Kidney (tissue), 14 donors: ENCODE measurements around the gene ABHD16A. TPM values are rescaled to one million over a fixed set of nuclear protein-coding genes. Genes with fewer than 3 reads are reported as not detected.

Experiments used
- DNase-seq, 5 donors: peaks; one replicate each; pipeline ENCODE4 v3.0.0-alpha.2; 2013 to 2020
- FAIRE-seq: peaks from 2 replicates; lab custom pipeline; 2012; peaks lifted over from hg19 to GRCh38; lab: Jason Lieb, UNC
- H3K27ac ChIP-seq, 2 donors: one replicate each; pipeline ENCODE4 v1.7.0; 2013; ENCODE audit warnings: low read depth in 2 of 2, low read length in 2 of 2, inconsistent platforms in 1 of 2
- H3K27me3 ChIP-seq: one replicate; pipeline ENCODE4 v1.7.1; 2013; ENCODE audit warnings: low read length, inconsistent platforms; ENCODE audit not compliant: control insufficient read depth, insufficient read depth
- H3K36me3 ChIP-seq, 3 donors: one replicate each; pipeline versions ENCODE4 v1.7.0 to v1.7.1; 2013; ENCODE audit warnings: low read length in 3 of 3, control low read depth in 1 of 3, inconsistent platforms in 1 of 3; ENCODE audit not compliant: insufficient read depth in 3 of 3, control insufficient read depth in 2 of 3
- H3K4me1 ChIP-seq, 3 donors: one replicate each; pipeline versions ENCODE4 v1.7.0 to v1.7.1; 2013; ENCODE audit warnings: low read length in 3 of 3, inconsistent platforms in 1 of 3, low read depth in 1 of 3; ENCODE audit not compliant: control insufficient read depth in 2 of 3, insufficient read depth in 2 of 3
- H3K4me3 ChIP-seq, 3 donors: one replicate each; pipeline versions ENCODE4 v1.7.0 to v1.8.1; 2013; ENCODE audit warnings: low read length in 3 of 3, control low read depth in 1 of 3, inconsistent platforms in 1 of 3
- H3K9ac ChIP-seq, 3 donors: one replicate each; pipeline versions ENCODE4 v1.7.0 to v1.7.1; 2013; ENCODE audit warnings: low read length in 3 of 3, control low read depth in 1 of 3, inconsistent platforms in 1 of 3
- H3K9me3 ChIP-seq, 3 donors: one replicate each; pipeline versions ENCODE4 v1.7.0 to v1.7.1; 2013; ENCODE audit warnings: low read length in 3 of 3, control low read depth in 1 of 3, inconsistent platforms in 1 of 3; ENCODE audit not compliant: control insufficient read depth in 2 of 3, insufficient read depth in 1 of 3
- intact Hi-C: fragments of 100-400 bp; cut with DNase I; formaldehyde crosslinking; loops from one replicate; pipeline ENCODE4 v1.11.1; 2022
- polyA plus RNA-seq: library from polyadenylated mRNA; stranded (reverse); fragments of 350-450 nt; fragmentation: Illumina TruSeq; extraction: RNeasy Lipid Tissue Mini Kit (QIAGEN cat#74804); gene quantifications from one replicate; pipeline ENCODE4 v1.2.3, GENCODE V29; 2014; ENCODE audit warnings: low read depth, low replicate concordance; ENCODE audit not compliant: insufficient read depth
- total RNA-seq: library from RNA; stranded (reverse); fragmentation: NEBNext Ultra II Directional; extraction: Animal tissue kit (Norgen Biotek cat#: 25700); gene quantifications from one replicate; pipeline ENCODE4 v1.2.1, GENCODE V29; 2021
- TF ChIP-seq, protein P1 (sequence below): IDR thresholded peaks from 3 replicates; pipeline ENCODE4 v1.5.1; 2012; ENCODE audit warnings: mild to moderate bottlenecking, moderate library complexity, borderline replicate concordance; ENCODE audit not compliant: insufficient read depth; ENCODE audit errors: extremely low read depth
- donor health status: control.
- donor health status: control.
- donor health status: control.
- donor health status: control.
- donor health status: control.
- donor health status: DM: yes; HTN: yes; CAD: no.
- donor health status: Normal renal cell carcinoma (clear cell type).

ABHD16A gene
- total and polyA plus RNA-seq, 2 donors from 2014 or later, result 48.7 to 50.2 TPM

DNA sequence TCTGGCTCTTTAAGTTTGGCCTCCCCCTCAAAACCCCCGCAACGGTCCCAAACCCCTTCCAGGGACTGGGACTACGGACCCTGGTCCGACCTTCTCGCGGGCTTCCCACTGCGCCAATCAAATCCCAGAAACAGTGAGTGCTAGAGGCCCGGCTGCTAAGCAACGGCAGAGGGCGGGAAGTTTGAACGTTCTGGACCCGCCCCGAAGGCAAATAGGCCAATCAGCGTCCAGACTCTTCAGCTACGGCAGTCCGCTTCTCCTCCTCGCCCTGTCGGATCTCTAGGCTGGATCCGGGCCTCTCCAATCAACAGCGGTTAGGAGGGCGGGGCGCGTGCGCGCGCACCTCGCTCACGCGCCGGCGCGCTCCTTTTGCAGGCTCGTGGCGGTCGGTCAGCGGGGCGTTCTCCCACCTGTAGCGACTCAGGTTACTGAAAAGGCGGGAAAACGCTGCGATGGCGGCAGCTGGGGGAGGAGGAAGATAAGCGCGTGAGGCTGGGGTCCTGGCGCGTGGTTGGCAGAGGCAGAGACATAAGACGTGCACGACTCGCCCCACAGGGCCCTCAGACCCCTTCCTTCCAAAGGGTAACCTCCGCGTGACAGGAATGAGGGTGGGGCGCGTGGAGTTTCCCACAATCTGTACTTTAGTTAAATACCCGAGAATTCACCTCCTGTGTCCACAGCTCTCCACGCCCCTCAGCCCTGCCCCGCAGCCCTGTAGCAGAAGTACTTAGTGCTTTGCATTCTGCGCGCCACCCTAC lies 36.7 kb upstream of the ABHD16A start, which contains the start of gene MSH5:
MSH5 (plus strand) TSS at position 367 of the 758 bp plus-strand sequence. CDS start 462 bp downstream, outside the sequence.
- FAIRE-seq (peak; percentile 76), DNase-seq (peak; percentile 98 to 100 (median 100))
- H3K4me3 ChIP-seq, result peak within 1 kb of the TSS; percentile 74 to 93 (median 88)
- intact Hi-C loops, result no loop called here
- peaks cover 10 to 32% (median 27%) of the 10 kb centered on the region in 3 donors for H3K4me1 ChIP-seq
- TF ChIP-seq, protein P1, sequence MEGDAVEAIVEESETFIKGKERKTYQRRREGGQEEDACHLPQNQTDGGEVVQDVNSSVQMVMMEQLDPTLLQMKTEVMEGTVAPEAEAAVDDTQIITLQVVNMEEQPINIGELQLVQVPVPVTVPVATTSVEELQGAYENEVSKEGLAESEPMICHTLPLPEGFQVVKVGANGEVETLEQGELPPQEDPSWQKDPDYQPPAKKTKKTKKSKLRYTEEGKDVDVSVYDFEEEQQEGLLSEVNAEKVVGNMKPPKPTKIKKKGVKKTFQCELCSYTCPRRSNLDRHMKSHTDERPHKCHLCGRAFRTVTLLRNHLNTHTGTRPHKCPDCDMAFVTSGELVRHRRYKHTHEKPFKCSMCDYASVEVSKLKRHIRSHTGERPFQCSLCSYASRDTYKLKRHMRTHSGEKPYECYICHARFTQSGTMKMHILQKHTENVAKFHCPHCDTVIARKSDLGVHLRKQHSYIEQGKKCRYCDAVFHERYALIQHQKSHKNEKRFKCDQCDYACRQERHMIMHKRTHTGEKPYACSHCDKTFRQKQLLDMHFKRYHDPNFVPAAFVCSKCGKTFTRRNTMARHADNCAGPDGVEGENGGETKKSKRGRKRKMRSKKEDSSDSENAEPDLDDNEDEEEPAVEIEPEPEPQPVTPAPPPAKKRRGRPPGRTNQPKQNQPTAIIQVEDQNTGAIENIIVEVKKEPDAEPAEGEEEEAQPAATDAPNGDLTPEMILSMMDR, result no peak
- H3K27me3 ChIP-seq, result no peaks in the 10 kb centered on the region
- peaks cover 0 to 2% (median 0%) of the 10 kb centered on the region in 3 donors for H3K36me3 ChIP-seq
- H3K27ac ChIP-seq, result peak within 1 kb of the TSS; percentile 92 to 93
- H3K9me3 ChIP-seq, result no peaks in the 10 kb centered on the region
- peak within 1 kb of the TSS; percentile 60 to 80 (median 78) for H3K9ac ChIP-seq

DNA sequence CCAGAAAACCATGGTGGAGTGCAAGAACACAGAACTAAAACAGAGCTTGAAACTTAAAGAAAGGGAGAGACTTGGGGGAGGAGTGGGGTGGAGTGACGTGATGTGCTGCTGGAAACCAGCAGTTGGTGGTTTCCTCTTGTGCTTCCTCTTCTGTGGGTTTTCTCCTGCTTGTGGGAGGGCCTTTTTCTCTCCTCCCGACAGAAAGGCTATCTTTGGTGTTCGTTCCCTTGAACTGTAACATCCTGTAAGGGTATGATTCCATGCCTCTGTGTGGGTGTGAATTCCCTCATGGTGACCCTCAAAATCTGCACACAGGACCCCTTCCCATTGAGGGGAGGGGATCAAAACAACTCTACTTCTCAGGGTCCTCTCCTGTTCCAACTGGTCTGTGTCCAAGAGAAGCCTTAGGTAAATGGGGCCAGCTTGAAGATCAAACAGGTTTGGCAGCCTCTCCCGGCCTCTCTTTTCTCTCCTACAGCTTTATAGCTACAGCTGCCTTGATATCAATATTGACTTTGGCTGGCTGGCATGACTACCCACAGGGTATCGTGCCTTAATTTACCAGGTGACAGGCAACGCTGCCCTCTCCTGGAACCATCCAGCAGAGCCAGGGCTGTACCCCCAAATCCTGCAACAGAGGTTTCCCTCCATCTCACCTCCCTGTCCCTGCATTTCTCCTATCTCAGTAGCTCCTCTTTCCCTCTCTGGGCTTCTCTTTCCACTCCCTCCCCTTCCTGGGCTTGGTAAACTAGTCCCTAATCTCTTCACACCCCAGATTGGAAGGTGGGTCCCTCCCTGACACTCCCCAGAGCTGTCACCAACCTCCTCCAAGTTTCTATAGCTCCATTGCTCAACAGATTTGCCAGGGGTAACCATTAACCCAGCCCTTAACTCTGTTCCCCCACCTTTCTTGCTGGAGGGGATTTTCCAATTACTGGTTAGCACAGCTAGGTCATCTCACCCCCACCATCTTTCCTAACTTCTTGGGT lies 35.2 kb upstream of the ABHD16A start:
- FAIRE-seq, result no peak
- Histone ChIP-seq H3K9ac (peak overlapping the region in 2 of 3 donors; percentile 31 to 62), H3K4me1 (peaks cover 10 to 34% (median 32%) of the 10 kb centered on the region in 3 donors), H3K27ac (peak overlapping the region; percentile 87 to 92), H3K4me3 (peak overlapping the region; percentile 12 to 47 (median 35)), H3K36me3 (peaks cover 0 to 7% (median 2%) of the 10 kb centered on the region in 3 donors), H3K27me3 (no peaks in the 10 kb centered on the region), H3K9me3 (no peaks in the 10 kb centered on the region)
- intact Hi-C loops, result no loop called here
- DNase-seq, result peak; percentile 46 to 93 (median 78)
- TF ChIP-seq, protein P1, result no peak

DNA sequence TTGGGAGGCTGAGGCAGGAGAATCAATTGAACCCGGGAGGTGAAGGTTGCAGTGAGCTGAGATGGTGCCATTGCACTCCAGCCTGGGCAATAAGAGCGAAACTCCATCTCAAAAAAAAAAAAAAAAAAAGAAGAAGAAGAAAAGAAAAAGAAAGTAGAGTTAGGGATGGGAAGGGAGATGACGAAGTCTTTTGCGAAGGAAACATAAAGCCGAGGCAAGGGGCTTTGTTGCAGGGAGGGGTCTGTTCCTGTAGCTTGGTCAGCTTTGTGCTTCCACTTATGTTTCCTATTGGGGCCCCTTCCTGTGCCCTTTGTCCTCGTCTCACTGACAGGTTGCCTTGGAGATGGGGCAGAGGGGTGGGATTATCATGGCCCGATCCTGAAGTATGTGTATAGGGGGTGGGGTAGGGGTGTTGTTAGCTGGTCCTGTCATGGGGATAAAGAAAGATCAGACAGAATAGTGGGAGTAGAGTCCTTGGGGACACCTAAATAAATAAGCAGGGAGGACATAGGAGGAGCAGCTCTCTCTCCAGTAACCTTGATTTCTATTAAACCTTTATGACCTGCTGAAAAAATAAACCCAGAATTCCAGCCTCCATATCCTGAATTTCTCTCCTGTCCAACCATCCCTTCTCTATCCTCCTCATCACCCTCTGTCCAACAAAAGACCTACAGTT lies 34.3 kb upstream of the ABHD16A start:
- Histone ChIP-seq H3K4me3 (peak overlapping the region in 2 of 3 donors; percentile 12 to 47), H3K4me1 (peaks cover 10 to 34% (median 32%) of the 10 kb centered on the region in 3 donors), H3K27me3 (no peaks in the 10 kb centered on the region), H3K36me3 (peaks cover 2 to 13% (median 4%) of the 10 kb centered on the region in 3 donors), H3K27ac (peak overlapping the region; percentile 87 to 92), H3K9ac (peak overlapping the region in 1 of 3 donors; percentile 62), H3K9me3 (no peaks in the 10 kb centered on the region)
- intact Hi-C loops, result no loop called here
- TF ChIP-seq, protein P1, result no peak
- FAIRE-seq (no peak), DNase-seq (peak; percentile 12 to 94 (median 92))
